Hindlimb muscle (tissue), 1 donor: ENCODE data around the gene RAVER2. TPM values are rescaled to one million over a fixed set of nuclear protein-coding genes. Genes with fewer than 3 reads are reported as not detected.

Experiments used
- DNase-seq: peaks from one replicate; pipeline ENCODE4 v3.0.0-alpha.2; 2013
- polyA plus RNA-seq: library from polyadenylated mRNA; unstranded; fragments of 120-200 nt; gene quantifications from one replicate; pipeline ENCODE4 v1.2.1, GENCODE V29; 2013; ENCODE audit not compliant: insufficient read length

Gene RAVER2
- polyA plus RNA-seq, 1 donor, result 19.6 TPM

DNA sequence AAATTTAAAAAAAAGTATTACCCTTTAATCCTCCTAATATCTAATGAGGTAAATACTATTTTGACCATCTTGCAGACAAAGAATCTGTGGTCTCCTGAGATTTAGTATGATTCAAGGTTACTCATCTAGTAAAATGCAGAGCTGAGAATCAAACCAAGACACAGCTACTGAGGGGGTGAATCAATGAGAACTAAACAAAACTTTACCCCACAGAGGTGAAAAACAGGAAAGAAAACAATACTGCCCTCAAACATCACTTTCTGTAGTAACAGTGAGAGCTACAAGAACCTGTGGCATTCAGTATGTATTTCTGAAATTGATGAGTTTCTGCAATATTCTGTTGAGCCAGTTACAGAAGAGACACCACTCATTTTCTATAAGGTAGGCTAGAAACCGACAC is 136.4 kb downstream of the RAVER2 start:
- no peak for DNase-seq

Other genes starting within 250 kb of the RAVER2 start
- gene JAK1, start 221.5 kb downstream of the RAVER2 start, polyA plus RNA-seq, result 63.3 TPM